Right ventricle myocardium inferior (tissue), 1 donor: ENCODE results near the gene OSGIN1. TPM values are rescaled to one million over a fixed set of nuclear protein-coding genes. Genes with fewer than 3 reads are reported as not detected.

ENCODE experiments used
- ATAC-seq: fragments of 200-7000 bp; cut with Tn5 transposase; one replicate; pipeline ENCODE4 v1.9.1; 2020; ENCODE audit warnings: mild to moderate bottlenecking, moderate library complexity
- DNase-seq: peaks from one replicate; pipeline ENCODE4 v3.0.0; 2021; ENCODE audit errors: missing footprints
- intact Hi-C: fragments of 100-400 bp; cut with DNase I; formaldehyde crosslinking; loops from one replicate; pipeline ENCODE4 v1.11.0; 2022
- long read RNA-seq: library from polyadenylated mRNA; unstranded; transcript quantifications from one replicate; pipeline ENCODE4 v2.0.0, GENCODE V29; 2021
- total RNA-seq: library from RNA; stranded (reverse); fragmentation: NEBNext Ultra II Directional; extraction: Animal tissue kit (Norgen Biotek cat#: 25700); gene quantifications from one replicate; pipeline ENCODE4 v1.2.1, GENCODE V29; 2021
- donor health status: DM: no; HTN: yes; CAD: no; lungs with severe emphysema.

Gene OSGIN1
- total RNA-seq: 8.2 TPM
- long read RNA-seq, partial matches to known transcripts: 0 of 4 reads
- long read RNA-seq, other reads (novel, unspliced or antisense): 2 of 4 reads

- intact Hi-C loops: no loop called here
These were observed at the start of gene OSGIN1 for GRCh38 chr16:83952940-83953795. TSS of gene OSGIN1 (plus strand) at chr16:83953240. CDS start at chr16:83957672, 4,432 bp downstream.

GRCh38 chr16:83903751-83904150 lies 49.3 kb upstream of the OSGIN1 start:
- DNase-seq (peak; percentile 80), ATAC-seq (peak; percentile 76)
- intact Hi-C loops: loop anchor here (5.0 kb wide), 1 partner anchor 154 kb away; no protein-coding TSS in a partner anchor

More at GRCh38 chr16:83952940-83953795, at the start of gene OSGIN1:
- peak; percentile 94 for ATAC-seq
- DNase-seq: peak; percentile 96

GRCh38 chr16:83906683-83907082 lies 46.4 kb upstream of the OSGIN1 start:
- DNase-seq (no peak), ATAC-seq (no peak)
- intact Hi-C loops: no loop called here

GRCh38 chr16:83907111-83907510 lies 45.9 kb upstream of the OSGIN1 start:
- intact Hi-C loops: no loop called here
- DNase-seq (no peak), ATAC-seq (no peak)

DNA sequence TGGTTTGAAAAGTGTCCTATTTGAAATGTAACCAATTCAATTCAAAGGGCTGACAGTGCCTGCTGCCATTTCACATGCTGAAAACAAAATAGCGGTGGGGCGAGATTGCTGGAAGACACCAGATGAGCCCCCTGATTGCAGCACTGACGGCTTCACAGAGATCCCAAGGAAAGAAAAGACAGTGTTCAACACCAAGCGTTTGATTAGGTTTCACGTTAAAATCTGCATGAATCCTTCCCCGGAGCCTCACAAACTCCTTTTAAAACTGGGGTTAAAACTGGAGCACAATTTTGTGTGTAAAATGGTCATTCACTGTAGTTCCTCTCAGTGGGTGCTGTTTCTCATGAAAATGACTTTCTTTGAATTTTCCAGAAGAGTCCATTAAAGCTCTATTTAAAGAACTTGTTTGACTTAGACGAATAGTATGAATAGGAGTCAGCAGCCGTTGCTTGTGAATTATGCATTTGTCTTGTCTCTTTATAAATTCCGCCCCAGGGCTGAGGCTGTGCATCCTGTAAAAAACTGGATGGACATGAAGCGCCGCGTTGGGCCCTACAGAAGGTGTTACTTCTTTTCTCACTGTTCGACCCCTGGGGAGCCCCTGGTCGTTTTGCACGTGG lies 45.3 kb upstream of the OSGIN1 start:
- intact Hi-C loops: no loop called here
- ATAC-seq (no peak), DNase-seq (no peak)

GRCh38 chr16:83908798-83909197 lies 44.2 kb upstream of the OSGIN1 start:
- ATAC-seq (no peak), DNase-seq (no peak)
- intact Hi-C loops: no loop called here

DNA sequence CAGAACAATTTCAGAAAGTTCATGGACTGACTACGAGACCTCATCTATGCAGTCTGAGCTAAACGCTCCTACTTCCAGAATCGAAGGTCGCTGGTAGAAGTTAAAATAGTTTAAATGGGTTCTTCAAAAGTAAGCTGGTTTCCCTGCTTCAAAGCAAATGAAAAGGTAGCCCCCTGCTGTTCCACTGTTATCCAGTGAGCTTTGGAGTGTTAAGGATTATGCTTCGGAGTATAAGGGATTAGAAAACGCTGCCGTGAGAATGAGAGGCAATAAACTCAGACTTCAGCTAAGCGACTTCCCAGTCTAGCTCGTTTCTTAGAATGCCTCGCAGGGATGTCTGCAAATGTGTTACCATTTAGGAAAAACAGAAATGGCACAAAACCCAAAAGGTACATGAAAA lies 41.8 kb upstream of the OSGIN1 start:
- intact Hi-C loops: loop anchor here (5.0 kb wide), 1 partner anchor 84 kb away; no protein-coding TSS in a partner anchor
- ATAC-seq: no peak
- no peak for DNase-seq

- ATAC-seq (peak; percentile 82), DNase-seq (peak; percentile 74)
- intact Hi-C loops: loop anchor here (2.0 to 5.0 kb wide), 2 partner anchors 14 to 85 kb away; partner anchors contain the start of gene MLYCD
These were observed 40.4 kb upstream of the OSGIN1 start for GRCh38 chr16:83912519-83913244.

DNA sequence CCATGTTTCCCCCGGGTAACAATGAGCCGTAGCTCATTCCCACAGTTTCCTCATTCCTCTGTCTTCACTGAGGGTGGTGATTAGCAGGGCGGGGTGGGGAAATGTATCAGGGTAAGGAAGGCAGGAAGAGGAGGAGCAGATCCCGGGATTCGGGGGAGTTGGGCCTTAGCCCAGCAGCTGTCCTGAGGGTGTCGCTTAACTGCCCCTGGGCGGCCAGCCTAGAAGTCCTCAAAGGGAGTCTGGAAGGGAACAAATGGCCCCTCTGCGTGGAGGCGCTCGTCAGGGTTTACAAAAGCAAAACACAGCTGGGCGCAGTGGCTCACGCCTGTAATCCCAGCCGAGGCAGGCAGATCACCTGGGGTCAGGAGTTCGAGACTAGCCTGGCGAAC lies 39.8 kb upstream of the OSGIN1 start:
- peak; percentile 91 for ATAC-seq
- intact Hi-C loops: loop anchor here (2.0 to 5.0 kb wide), 2 partner anchors 14 to 86 kb away; partner anchors contain the start of gene MLYCD
- peak; percentile 86 for DNase-seq

DNA sequence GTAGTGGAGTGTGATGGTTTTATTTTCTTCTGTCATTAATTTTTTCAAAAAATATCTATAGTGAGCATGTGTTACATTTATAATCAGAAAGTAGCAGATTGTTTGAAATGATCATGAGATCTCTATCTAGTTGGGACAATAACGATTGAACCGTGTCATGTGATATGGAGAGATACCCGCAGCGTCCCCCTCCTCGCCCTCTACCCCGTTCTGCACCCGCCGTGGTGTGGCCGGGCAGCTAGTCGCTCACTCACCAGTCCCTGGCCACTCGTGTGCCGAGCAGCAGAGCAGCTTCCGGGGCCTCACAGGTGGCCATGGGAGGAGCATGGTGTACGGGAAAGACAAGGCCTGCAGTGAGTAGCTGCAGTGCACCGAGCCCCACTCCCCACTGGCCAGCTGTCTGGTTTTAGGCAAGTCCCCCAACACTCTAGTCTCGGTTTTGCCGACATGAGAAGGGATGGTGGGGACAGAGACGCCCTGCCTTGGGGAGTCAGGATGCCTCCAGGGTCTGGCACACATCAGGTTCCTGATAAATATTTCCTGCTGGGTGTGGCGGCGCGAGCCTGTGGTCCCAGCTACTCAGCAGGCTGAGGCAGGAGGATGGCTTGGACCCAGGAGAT lies 38.8 kb upstream of the OSGIN1 start:
- intact Hi-C loops: loop anchor here (5.0 kb wide), 1 partner anchor 87 kb away; no protein-coding TSS in a partner anchor
- no peak for ATAC-seq
- no peak for DNase-seq

GRCh38 chr16:83915081-83915480 lies 38.0 kb upstream of the OSGIN1 start:
- intact Hi-C loops: no loop called here
- DNase-seq (no peak), ATAC-seq (no peak)

DNA sequence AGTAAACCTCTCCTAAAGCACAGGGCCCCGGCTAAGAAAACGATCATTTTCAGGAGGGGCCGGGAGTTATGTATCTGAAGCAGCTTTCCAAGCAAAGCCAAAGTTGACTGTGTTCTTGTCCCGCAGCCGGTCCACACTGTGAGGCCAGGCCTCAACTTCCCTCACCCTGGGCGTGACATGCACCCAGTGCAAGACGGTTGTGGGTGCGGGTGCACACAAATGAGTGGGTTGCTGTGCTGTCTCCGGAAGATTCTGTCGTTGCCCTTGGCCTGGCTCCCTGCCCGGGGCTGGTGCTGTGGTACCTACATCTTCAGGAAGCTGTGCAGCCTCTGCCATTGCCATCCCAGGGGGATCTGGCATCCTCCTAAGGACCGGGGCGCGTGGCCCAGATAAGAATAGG lies 37.5 kb upstream of the OSGIN1 start:
- no peak for DNase-seq
- intact Hi-C loops: no loop called here
- no peak for ATAC-seq

DNA sequence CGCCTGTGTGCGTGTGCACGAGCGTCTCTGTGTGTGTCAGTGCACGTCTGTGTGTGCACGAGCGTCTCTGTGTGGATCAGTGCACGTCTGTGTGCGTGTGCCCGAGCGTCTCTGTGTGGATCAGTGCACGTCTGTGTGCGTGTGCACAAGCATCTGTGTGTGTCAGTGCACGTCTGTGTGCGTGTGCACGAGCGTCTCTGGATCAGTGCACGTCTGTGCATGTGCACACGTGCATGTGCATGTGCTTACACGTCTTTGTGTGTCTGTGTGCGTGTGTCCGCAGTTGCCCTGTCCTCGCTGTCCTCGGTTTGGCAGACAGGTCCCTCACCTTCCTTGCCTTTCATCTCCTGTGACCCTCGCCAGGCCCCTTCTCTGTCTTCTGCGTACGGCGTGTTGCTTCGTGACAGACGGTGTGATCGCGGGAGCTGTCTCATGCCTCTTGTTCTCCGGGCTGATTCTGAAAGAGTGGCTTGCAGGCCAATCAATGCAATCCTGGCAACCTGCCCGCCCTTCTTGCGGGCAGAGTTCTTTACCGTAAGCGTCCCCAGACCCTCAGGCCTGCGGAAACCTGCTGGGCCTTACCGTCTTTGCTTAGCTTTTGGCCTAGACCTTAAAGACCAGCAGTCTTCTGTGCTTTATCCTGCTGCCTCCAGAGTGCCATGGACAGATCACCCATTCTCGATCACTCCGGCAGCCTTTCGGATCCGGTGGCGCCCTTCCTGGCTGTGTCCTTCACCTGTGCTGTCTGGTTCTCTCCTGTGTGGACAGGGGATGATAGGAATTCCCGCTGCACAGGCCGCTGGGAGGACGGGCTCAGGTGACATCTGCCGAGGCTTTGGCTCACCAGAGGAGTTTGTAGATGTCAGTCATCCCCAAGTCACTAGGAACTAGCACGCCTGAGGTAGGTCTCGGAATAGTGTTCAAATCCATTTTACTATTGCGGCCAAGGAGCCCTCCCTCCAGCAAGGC lies 35.6 kb upstream of the OSGIN1 start:
- DNase-seq (no peak), ATAC-seq (no peak)
- intact Hi-C loops: no loop called here

- DNase-seq (no peak), ATAC-seq (no peak)
- intact Hi-C loops: no loop called here
These were observed 32.0 kb upstream of the OSGIN1 start for GRCh38 chr16:83920894-83921491.

DNA sequence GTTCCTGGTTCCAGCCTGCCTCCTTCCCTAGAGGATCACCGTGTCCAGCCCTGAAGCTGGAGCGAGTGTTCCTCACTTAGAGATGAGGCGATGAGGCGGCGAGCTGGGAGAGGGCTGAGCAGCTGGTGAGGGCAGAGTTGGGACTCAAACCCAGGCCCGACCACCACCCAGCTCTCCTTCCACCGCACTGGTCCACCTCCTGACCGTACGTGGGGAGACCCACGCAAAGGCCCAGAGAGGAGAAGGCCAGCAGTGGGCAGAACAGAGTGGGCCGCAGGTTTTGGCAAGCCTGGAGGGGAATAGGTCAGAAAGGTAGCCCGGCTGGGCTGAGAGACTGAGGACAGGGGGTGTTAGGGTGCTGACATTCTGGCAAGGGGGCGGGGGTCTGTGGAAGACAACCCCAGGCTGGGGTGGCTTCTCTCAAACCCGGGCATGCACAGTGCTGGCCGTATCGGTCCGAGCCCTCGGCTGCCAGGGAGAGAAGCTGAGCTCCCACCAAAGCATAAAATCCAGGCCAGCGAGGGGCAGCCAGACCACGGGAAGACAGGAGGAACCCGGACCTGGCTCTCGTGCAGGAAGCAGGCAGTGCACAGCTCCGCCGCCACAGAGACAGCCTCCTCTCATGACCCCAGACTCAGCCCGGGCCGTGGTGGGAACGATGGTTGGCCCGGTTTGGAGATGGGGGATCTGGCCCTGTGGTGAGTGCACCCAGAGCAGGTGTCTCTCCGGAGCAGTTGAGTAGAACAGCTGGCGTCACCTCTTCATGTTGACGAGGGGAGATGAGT lies 29.3 kb upstream of the OSGIN1 start:
- intact Hi-C loops: no loop called here
- ATAC-seq (no peak), DNase-seq (no peak)

DNA sequence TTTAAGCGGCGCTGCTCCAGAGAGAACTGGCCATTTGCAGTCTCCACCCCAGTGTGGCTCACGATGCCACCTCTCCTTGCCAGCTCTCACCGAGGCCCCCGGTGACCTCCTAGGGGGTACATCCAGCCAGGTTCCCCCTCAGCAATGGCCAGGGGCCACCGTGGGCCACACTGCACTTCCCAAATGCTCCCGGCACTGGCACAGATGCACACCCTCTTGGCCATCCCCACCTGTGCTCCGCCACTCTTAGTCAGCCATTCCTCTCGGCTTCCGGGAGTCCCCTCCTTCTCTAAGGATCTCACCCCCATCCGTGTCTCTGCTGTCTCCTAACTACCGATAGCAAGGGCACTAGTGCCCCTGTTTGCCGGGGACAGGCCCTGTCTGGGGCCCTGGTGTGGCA lies 28.4 kb upstream of the OSGIN1 start:
- intact Hi-C loops: no loop called here
- no peak for ATAC-seq

More for the DNA sequence above, 28.4 kb upstream of the OSGIN1 start:
- no peak for DNase-seq
